ENCODE data around the gene ID1.

DNA sequence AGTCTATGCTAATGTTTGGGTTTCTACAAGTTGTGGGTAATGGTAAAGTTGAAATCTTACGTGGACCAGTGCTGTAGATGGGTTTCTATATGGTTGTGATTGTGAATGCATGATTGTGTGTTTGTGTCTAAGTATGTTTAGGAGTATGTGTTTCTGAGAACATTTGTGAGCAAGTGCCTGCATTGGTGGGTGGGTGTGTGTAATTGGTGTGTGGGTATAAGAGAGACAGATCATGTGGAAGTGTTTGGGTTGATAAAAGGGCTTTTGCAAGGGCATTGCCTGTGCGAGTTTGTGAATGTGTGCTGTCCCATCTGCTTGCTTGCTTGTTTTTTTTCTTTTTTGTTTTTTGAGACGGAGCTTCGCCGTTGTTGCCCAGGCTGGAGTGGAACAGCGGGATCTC, 25.8 kb upstream of the ID1 start:
- no peak for TF ChIP-seq EZH2 (IDR thresholded peaks at IDR 0.05; ENCODE audit: low read depth, unreplicated experiment)
- TF ChIP-seq, protein P1, sequence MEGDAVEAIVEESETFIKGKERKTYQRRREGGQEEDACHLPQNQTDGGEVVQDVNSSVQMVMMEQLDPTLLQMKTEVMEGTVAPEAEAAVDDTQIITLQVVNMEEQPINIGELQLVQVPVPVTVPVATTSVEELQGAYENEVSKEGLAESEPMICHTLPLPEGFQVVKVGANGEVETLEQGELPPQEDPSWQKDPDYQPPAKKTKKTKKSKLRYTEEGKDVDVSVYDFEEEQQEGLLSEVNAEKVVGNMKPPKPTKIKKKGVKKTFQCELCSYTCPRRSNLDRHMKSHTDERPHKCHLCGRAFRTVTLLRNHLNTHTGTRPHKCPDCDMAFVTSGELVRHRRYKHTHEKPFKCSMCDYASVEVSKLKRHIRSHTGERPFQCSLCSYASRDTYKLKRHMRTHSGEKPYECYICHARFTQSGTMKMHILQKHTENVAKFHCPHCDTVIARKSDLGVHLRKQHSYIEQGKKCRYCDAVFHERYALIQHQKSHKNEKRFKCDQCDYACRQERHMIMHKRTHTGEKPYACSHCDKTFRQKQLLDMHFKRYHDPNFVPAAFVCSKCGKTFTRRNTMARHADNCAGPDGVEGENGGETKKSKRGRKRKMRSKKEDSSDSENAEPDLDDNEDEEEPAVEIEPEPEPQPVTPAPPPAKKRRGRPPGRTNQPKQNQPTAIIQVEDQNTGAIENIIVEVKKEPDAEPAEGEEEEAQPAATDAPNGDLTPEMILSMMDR (conservative IDR thresholded peaks at IDR 0.05; ENCODE audit: low read depth in 2 of 2), result no peak
- TF ChIP-seq ZNF331 (CRISPR knock-in tag; IDR thresholded peaks at IDR 0.05; ENCODE audit: low read depth), result no peak
- TF ChIP-seq POLR2AphosphoS5 (IDR thresholded peaks at IDR 0.05; ENCODE audit: low read depth), result no peak
- no peak for TF ChIP-seq EZH2phosphoT487 (IDR thresholded peaks at IDR 0.05; ENCODE audit: unreplicated experiment)
- TF ChIP-seq, protein P2, sequence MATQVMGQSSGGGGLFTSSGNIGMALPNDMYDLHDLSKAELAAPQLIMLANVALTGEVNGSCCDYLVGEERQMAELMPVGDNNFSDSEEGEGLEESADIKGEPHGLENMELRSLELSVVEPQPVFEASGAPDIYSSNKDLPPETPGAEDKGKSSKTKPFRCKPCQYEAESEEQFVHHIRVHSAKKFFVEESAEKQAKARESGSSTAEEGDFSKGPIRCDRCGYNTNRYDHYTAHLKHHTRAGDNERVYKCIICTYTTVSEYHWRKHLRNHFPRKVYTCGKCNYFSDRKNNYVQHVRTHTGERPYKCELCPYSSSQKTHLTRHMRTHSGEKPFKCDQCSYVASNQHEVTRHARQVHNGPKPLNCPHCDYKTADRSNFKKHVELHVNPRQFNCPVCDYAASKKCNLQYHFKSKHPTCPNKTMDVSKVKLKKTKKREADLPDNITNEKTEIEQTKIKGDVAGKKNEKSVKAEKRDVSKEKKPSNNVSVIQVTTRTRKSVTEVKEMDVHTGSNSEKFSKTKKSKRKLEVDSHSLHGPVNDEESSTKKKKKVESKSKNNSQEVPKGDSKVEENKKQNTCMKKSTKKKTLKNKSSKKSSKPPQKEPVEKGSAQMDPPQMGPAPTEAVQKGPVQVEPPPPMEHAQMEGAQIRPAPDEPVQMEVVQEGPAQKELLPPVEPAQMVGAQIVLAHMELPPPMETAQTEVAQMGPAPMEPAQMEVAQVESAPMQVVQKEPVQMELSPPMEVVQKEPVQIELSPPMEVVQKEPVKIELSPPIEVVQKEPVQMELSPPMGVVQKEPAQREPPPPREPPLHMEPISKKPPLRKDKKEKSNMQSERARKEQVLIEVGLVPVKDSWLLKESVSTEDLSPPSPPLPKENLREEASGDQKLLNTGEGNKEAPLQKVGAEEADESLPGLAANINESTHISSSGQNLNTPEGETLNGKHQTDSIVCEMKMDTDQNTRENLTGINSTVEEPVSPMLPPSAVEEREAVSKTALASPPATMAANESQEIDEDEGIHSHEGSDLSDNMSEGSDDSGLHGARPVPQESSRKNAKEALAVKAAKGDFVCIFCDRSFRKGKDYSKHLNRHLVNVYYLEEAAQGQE (IDR thresholded peaks at IDR 0.05; ENCODE audit: unreplicated experiment), result no peak
- no peak for TF ChIP-seq ZNF114 (CRISPR knock-in tag; IDR thresholded peaks at IDR 0.05)
- TF ChIP-seq NANOG (IDR thresholded peaks at IDR 0.05; ENCODE audit: borderline replicate concordance), result no peak
- no peak for TF ChIP-seq CREB1 (CRISPR knock-in tag; IDR thresholded peaks at IDR 0.05; ENCODE audit: low read depth)
